ENCODE data around the gene TBC1D22A. TPM values are rescaled to one million over a fixed set of nuclear protein-coding genes. Genes with fewer than 3 reads are reported as not detected.

The TBC1D22A gene
- total RNA-seq, 1 experiment from 2014 or later = 14.3 TPM

- Histone ChIP-seq H3K36me3 (ENCODE audit: low read depth, low read length) (no peaks in the 10 kb centered on the region), H2AFZ (ENCODE audit: low read length) (no peak overlapping the region), H3K9ac (ENCODE audit: low read length) (no peak overlapping the region), H3K4me3 (ENCODE audit: low read length) (no peak overlapping the region), H3K9me2 (replicated peaks; ENCODE audit: low read length) (no peaks in the 10 kb centered on the region), H3K9me3 (ENCODE audit: low read length) (no peaks in the 10 kb centered on the region), H3F3A (ENCODE audit: low read length, unreplicated experiment) (no peaks in the 10 kb centered on the region), H3K4me1 (ENCODE audit: insufficient read depth, low read length) (peaks cover 1% of the 10 kb centered on the region), H3K27me3 (ENCODE audit: low read length) (no peaks in the 10 kb centered on the region), H4K20me1 (ENCODE audit: low read length) (no peaks in the 10 kb centered on the region), H3K4me2 (ENCODE audit: low read length) (no peak overlapping the region), H3K27ac (ENCODE audit: low read length) (no peak overlapping the region), H3K79me2 (ENCODE audit: low read length) (no peaks in the 10 kb centered on the region)
- DNase-seq (no peak), ATAC-seq (no peak)
- TF ChIP-seq EZH2phosphoT487 (IDR thresholded peaks at IDR 0.05; ENCODE audit: borderline replicate concordance, low read length) = no peak
- TF ChIP-seq CTCF (conservative IDR thresholded peaks at IDR 0.05; ENCODE audit: low read depth, low read length) = no peak
- TF ChIP-seq EZH2 (IDR thresholded peaks at IDR 0.05; ENCODE audit: low read length, unreplicated experiment) = no peak
- BruUV-seq (replicated peaks) = no TSS peak
- intact Hi-C loops (cut with micrococcal nuclease) = no loop called here
- ChIA-PET CTCF (no interaction called here), POLR2A (ENCODE audit: unreplicated experiment) (no interaction called here)
These were observed 166.7 kb downstream of the TBC1D22A start for GRCh38 chr22:46929046-46929709.

GRCh38 chr22:46929710-46930204 is 167.3 kb downstream of the TBC1D22A start:
- Histone ChIP-seq H2AFZ (ENCODE audit: low read length) (no peak overlapping the region), H3K27me3 (ENCODE audit: low read length) (no peaks in the 10 kb centered on the region), H3K79me2 (ENCODE audit: low read length) (no peaks in the 10 kb centered on the region), H3K9ac (ENCODE audit: low read length) (no peak overlapping the region), H3K9me2 (replicated peaks; ENCODE audit: low read length) (no peaks in the 10 kb centered on the region), H4K20me1 (ENCODE audit: low read length) (no peaks in the 10 kb centered on the region), H3K4me3 (ENCODE audit: low read length) (no peak overlapping the region), H3K36me3 (ENCODE audit: low read depth, low read length) (no peaks in the 10 kb centered on the region), H3F3A (ENCODE audit: low read length, unreplicated experiment) (no peaks in the 10 kb centered on the region), H3K4me2 (ENCODE audit: low read length) (no peak overlapping the region), H3K27ac (ENCODE audit: low read length) (no peak overlapping the region), H3K4me1 (ENCODE audit: insufficient read depth, low read length) (peaks cover 7% of the 10 kb centered on the region), H3K9me3 (ENCODE audit: low read length) (no peaks in the 10 kb centered on the region)
- no peak for DNase-seq
- intact Hi-C loops (cut with micrococcal nuclease) = no loop called here
- no peak for ATAC-seq
- no peak for TF ChIP-seq EZH2phosphoT487 (IDR thresholded peaks at IDR 0.05; ENCODE audit: borderline replicate concordance, low read length)
- TF ChIP-seq CTCF (conservative IDR thresholded peaks at IDR 0.05; ENCODE audit: low read depth, low read length) = no peak
- TF ChIP-seq EZH2 (IDR thresholded peaks at IDR 0.05; ENCODE audit: low read length, unreplicated experiment) = no peak
- CTCF ChIA-PET = no interaction called here
- POLR2A ChIA-PET (ENCODE audit: unreplicated experiment) = no interaction called here
- BruUV-seq (replicated peaks) = no TSS peak

- Histone ChIP-seq H3K27me3 (ENCODE audit: low read length) (no peaks in the 10 kb centered on the region), H2AFZ (ENCODE audit: low read length) (no peak overlapping the region), H3K4me1 (ENCODE audit: insufficient read depth, low read length) (peaks cover 15% of the 10 kb centered on the region), H3F3A (ENCODE audit: low read length, unreplicated experiment) (no peaks in the 10 kb centered on the region), H3K9ac (ENCODE audit: low read length) (no peak overlapping the region), H3K4me2 (ENCODE audit: low read length) (no peak overlapping the region), H4K20me1 (ENCODE audit: low read length) (no peaks in the 10 kb centered on the region), H3K36me3 (ENCODE audit: low read depth, low read length) (no peaks in the 10 kb centered on the region), H3K9me3 (ENCODE audit: low read length) (no peaks in the 10 kb centered on the region), H3K27ac (ENCODE audit: low read length) (no peak overlapping the region), H3K79me2 (ENCODE audit: low read length) (no peaks in the 10 kb centered on the region), H3K9me2 (replicated peaks; ENCODE audit: low read length) (no peaks in the 10 kb centered on the region), H3K4me3 (ENCODE audit: low read length) (no peak overlapping the region)
- ChIA-PET POLR2A (ENCODE audit: unreplicated experiment) (no interaction called here), CTCF (no interaction called here)
- DNase-seq = peak; percentile 36
- BruUV-seq (replicated peaks) = no TSS peak
- intact Hi-C loops (cut with micrococcal nuclease) = no loop called here
- peak; percentile 51 for ATAC-seq
- TF ChIP-seq EZH2 (IDR thresholded peaks at IDR 0.05; ENCODE audit: low read length, unreplicated experiment) (no peak), CTCF (conservative IDR thresholded peaks at IDR 0.05; ENCODE audit: low read depth, low read length) (peak; percentile 42; the same call in 1 of the 2 replicates)
These were observed 169.0 kb downstream of the TBC1D22A start for GRCh38 chr22:46931414-46931813.

Measured in PC-3 (cell line).